ENCODE measurements around the gene RPL19. TPM values are rescaled to one million over a fixed set of nuclear protein-coding genes. Genes with fewer than 3 reads are reported as not detected.

RPL19 gene
- total RNA-seq, 1 donor from 2014 or later, result 1,451 TPM

- Mint-ChIP-seq H3K4me1 (ENCODE audit: low read depth, unreplicated experiment) (no peaks in the 10 kb centered on the region), H3K36me3 (ENCODE audit: low read depth, unreplicated experiment) (peaks cover 24% of the 10 kb centered on the region), H3K4me3 (ENCODE audit: unreplicated experiment) (no peak overlapping the region), H3K27ac (ENCODE audit: unreplicated experiment) (no peak overlapping the region), H3K27me3 (ENCODE audit: low read depth, unreplicated experiment) (peaks cover 9% of the 10 kb centered on the region), H3K9me3 (ENCODE audit: unreplicated experiment) (no peaks in the 10 kb centered on the region)
- Histone ChIP-seq H3K4me3 (ENCODE audit: insufficient read depth, low read depth, low read length) (no peak overlapping the region), H3K27ac (ENCODE audit: low read depth, low read length) (no peak overlapping the region), H3K9me3 (ENCODE audit: insufficient read depth, low read depth, low read length) (no peaks in the 10 kb centered on the region), H4K20me1 (ENCODE audit: insufficient read depth, low read length) (peaks cover 45% of the 10 kb centered on the region), H3K36me3 (ENCODE audit: insufficient read depth, low read length) (peaks cover 18% of the 10 kb centered on the region), H2AFZ (ENCODE audit: low read depth, low read length) (no peak overlapping the region), H3K4me2 (ENCODE audit: low read length) (no peak overlapping the region), H3K27me3 (ENCODE audit: insufficient read depth, low read length) (no peaks in the 10 kb centered on the region), H3K79me2 (ENCODE audit: insufficient read depth, low read length) (no peaks in the 10 kb centered on the region), H3K9ac (ENCODE audit: low read length) (no peak overlapping the region), H3K4me1 (ENCODE audit: insufficient read depth, low read length) (peaks cover 6% of the 10 kb centered on the region)
- no peak for TF ChIP-seq EZH2 (IDR thresholded peaks at IDR 0.05; ENCODE audit: insufficient read depth, low read length)
- no peak for TF ChIP-seq CTCF (IDR thresholded peaks at IDR 0.05; ENCODE audit: insufficient read depth, low read depth, low read length)
- DNase-seq (ENCODE audit: low read depth) (no peak), FAIRE-seq (no peak)
Observed at GRCh38 chr17:39173526-39174274, 26.4 kb upstream of the RPL19 start.

- no peak overlapping the region for H2AFZ ChIP-seq (ENCODE audit: low read depth, low read length)
- FAIRE-seq (no peak), DNase-seq (ENCODE audit: low read depth) (no peak)
- H3K27ac Mint-ChIP-seq (ENCODE audit: unreplicated experiment), result no peak overlapping the region
- peaks cover 47% of the 10 kb centered on the region for H4K20me1 ChIP-seq (ENCODE audit: insufficient read depth, low read length)
- no peak overlapping the region for H3K4me3 ChIP-seq (ENCODE audit: insufficient read depth, low read depth, low read length)
- H3K4me1 ChIP-seq (ENCODE audit: insufficient read depth, low read length), result peaks cover 8% of the 10 kb centered on the region
- no peaks in the 10 kb centered on the region for H3K4me1 Mint-ChIP-seq (ENCODE audit: low read depth, unreplicated experiment)
- no peaks in the 10 kb centered on the region for H3K79me2 ChIP-seq (ENCODE audit: insufficient read depth, low read length)
- peaks cover 18% of the 10 kb centered on the region for H3K36me3 ChIP-seq (ENCODE audit: insufficient read depth, low read length)
- no peaks in the 10 kb centered on the region for H3K9me3 Mint-ChIP-seq (ENCODE audit: unreplicated experiment)
- H3K36me3 Mint-ChIP-seq (ENCODE audit: low read depth, unreplicated experiment), result peaks cover 25% of the 10 kb centered on the region
- H3K4me2 ChIP-seq (ENCODE audit: low read length), result no peak overlapping the region
- no peaks in the 10 kb centered on the region for H3K9me3 ChIP-seq (ENCODE audit: insufficient read depth, low read depth, low read length)
- no peak overlapping the region for H3K4me3 Mint-ChIP-seq (ENCODE audit: unreplicated experiment)
- TF ChIP-seq EZH2 (IDR thresholded peaks at IDR 0.05; ENCODE audit: insufficient read depth, low read length) (no peak), CTCF (IDR thresholded peaks at IDR 0.05; ENCODE audit: insufficient read depth, low read depth, low read length) (peak; percentile 60)
- no peak overlapping the region for H3K9ac ChIP-seq (ENCODE audit: low read length)
- H3K27me3 Mint-ChIP-seq (ENCODE audit: low read depth, unreplicated experiment), result peaks cover 9% of the 10 kb centered on the region
- no peaks in the 10 kb centered on the region for H3K27me3 ChIP-seq (ENCODE audit: insufficient read depth, low read length)
- H3K27ac ChIP-seq (ENCODE audit: low read depth, low read length), result no peak overlapping the region
Observed at GRCh38 chr17:39174920-39175694, 25.0 kb upstream of the RPL19 start.
